Left renal cortex interstitium (tissue), 4 donors: ENCODE data around the gene FBL. TPM values are rescaled to one million over a fixed set of nuclear protein-coding genes. Genes with fewer than 3 reads are reported as not detected.

ENCODE experiments used
- DNase-seq, 4 donors: peaks; one replicate each; pipeline ENCODE4 v3.0.0-alpha.2; 2013; ENCODE audit warnings: low read depth in 4 of 4, low spot score in 2 of 4, missing footprints in 1 of 4
- polyA plus RNA-seq, 4 donors: library from polyadenylated mRNA; unstranded; fragments of 120-200 nt; gene quantifications; one replicate each; pipeline ENCODE4 v1.2.1, GENCODE V29; 2013; ENCODE audit not compliant: insufficient read length in 4 of 4

Gene FBL
- polyA plus RNA-seq, 4 donors: 328 to 352 (median 339) TPM

- DNase-seq: peak in 1 of 4 donors; percentile 45
These were observed 2.0 kb downstream of the FBL start for GRCh38 chr19:39843919-39844793.

GRCh38 chr19:39842693-39843435, 3.3 kb downstream of the FBL start:
- no peak for DNase-seq

GRCh38 chr19:39841041-39841440, 5.1 kb downstream of the FBL start:
- no peak for DNase-seq

- no peak for DNase-seq
These were observed 5.7 kb downstream of the FBL start for GRCh38 chr19:39840492-39840891.

GRCh38 chr19:39839678-39840327, 6.4 kb downstream of the FBL start:
- DNase-seq: no peak

GRCh38 chr19:39838569-39838968, 7.6 kb downstream of the FBL start:
- DNase-seq: no peak

- DNase-seq: no peak
These were observed 8.2 kb downstream of the FBL start for GRCh38 chr19:39837978-39838377.

GRCh38 chr19:39834287-39834841, 11.8 kb downstream of the FBL start:
- DNase-seq: no peak

- peak; percentile 84 to 95 (median 92) for DNase-seq
These were observed 12.5 kb downstream of the FBL start, which contains the start of gene DYRK1B for GRCh38 chr19:39833464-39834286. Gene DYRK1B, minus strand, starts transcription at chr19:39834162. Its CDS starts 2,295 bp downstream, at chr19:39831867.

- no peak for DNase-seq
These were observed 13.1 kb downstream of the FBL start for GRCh38 chr19:39833160-39833463.

GRCh38 chr19:39832341-39833083, 13.7 kb downstream of the FBL start:
- DNase-seq: no peak

- DNase-seq: no peak
These were observed 14.5 kb downstream of the FBL start for GRCh38 chr19:39831679-39832078.

- no peak for DNase-seq
These were observed 15.3 kb downstream of the FBL start for GRCh38 chr19:39830847-39831246.

- DNase-seq: no peak
These were observed 15.8 kb downstream of the FBL start for GRCh38 chr19:39830406-39830805.

- DNase-seq: no peak
These were observed 16.4 kb downstream of the FBL start for GRCh38 chr19:39829702-39830275.

- DNase-seq: no peak
These were observed 17.5 kb downstream of the FBL start for GRCh38 chr19:39828654-39829032.

GRCh38 chr19:39828015-39828653, 18.0 kb downstream of the FBL start:
- DNase-seq: no peak

- DNase-seq: no peak
These were observed 19.0 kb downstream of the FBL start for GRCh38 chr19:39827216-39827615.
